Activated effector memory CD4-positive, alpha-beta T cell treated with anti-CD3 and anti-CD28 coated beads, Interleukin-2, amount 50 U/mL, for 16 hours (primary cell): ENCODE measurements around the gene OR2M7.
"Not testable (repeated sequence)": the region's sequence is repeated elsewhere in the genome, so short reads cannot be mapped to it uniquely, and the experiment has no call there.

Experiments used
- DNase-seq: peaks from one replicate; pipeline ENCODE4 v3.0.0-alpha.2; 2020

Gene OR2M7, protein sequence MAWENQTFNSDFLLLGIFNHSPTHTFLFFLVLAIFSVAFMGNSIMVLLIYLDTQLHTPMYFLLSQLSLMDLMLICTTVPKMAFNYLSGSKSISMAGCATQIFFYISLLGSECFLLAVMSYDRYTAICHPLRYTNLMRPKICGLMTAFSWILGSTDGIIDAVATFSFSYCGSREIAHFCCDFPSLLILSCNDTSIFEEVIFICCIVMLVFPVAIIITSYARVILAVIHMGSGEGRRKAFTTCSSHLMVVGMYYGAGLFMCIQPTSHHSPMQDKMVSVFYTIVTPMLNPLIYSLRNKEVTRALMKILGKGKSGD

DNA sequence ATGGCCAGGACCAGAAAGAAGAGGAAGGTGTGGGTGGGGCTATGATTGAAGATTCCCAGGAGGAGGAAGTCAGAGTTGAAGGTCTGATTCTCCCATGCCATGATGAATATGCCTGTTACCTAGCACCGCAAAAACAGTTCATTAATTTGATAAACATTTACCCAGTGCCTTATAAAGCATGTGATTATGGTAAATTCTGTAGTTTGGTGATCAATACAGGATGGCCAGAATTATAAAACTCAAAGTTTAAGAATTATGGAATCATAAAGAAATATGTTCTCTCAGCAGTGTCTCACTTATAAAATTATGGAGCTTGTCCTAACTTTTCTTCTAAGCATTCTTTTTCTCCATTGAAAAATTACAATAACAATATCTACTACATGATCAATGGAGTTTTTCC, at the start of gene OR2M7:
OR2M7 (minus strand) TSS at position 101 of the 400 bp plus-strand sequence; CDS start at position 101, 0 bp downstream.
- DNase-seq = no peak

DNA sequence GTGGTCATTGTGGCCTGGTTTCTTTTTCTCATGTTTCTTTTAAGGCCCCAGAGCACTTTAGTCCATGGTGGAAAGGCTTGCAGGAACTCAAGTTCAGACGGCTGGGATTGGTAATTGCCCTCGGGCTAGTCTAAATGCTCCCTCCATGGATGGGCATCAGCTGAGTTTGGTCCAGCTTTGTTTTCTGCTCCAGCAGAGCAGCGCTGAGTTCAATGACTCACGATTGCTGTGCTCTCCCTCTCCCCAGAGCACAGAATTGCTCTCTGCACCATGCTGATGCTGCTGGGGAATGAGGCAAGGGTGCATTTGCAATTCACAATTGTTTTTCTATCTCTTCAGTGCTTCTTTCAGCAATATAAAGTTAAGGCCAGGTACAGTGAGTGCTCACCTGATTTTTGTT, 49.4 kb upstream of the OR2M7 start:
- DNase-seq = no peak

DNA sequence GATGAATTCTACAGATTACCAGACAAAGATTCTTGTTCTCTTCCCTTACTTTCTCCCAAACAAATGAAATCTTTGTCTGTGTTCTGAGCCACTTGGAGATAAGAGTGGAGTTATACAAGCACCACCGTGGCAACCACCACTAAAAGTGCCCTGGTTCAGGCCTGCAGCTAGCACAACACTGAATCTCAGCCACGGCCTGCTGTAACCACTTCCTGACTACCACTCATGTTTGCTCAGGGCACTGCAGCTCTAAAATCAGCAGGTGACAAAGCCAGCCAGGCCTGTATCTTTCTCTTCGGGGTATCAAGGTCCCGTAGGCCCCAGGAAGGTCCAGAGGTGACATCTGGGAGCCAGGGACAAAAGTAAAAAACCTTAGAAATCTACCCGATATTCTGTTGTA, 48.0 kb upstream of the OR2M7 start:
- DNase-seq = no peak

DNA sequence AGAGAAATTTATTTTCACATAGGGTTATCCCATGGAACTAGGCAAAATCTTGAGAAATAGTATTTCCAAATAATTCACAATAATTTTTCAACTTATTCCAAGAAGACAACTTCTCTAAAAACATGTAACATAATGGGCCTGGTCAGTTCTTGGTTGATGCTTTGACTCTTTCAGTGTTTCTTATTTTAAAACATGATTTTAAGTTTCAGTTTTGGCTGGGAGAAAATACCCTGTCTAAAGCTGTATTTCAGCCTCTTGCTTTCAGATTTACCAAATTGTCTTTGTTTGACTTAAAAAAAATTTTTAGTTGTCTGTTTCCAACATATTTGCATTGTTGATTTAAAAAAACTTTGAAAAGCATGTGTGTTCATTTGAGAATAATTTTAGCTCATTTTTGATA, 42.2 kb upstream of the OR2M7 start:
- DNase-seq = no peak

DNA sequence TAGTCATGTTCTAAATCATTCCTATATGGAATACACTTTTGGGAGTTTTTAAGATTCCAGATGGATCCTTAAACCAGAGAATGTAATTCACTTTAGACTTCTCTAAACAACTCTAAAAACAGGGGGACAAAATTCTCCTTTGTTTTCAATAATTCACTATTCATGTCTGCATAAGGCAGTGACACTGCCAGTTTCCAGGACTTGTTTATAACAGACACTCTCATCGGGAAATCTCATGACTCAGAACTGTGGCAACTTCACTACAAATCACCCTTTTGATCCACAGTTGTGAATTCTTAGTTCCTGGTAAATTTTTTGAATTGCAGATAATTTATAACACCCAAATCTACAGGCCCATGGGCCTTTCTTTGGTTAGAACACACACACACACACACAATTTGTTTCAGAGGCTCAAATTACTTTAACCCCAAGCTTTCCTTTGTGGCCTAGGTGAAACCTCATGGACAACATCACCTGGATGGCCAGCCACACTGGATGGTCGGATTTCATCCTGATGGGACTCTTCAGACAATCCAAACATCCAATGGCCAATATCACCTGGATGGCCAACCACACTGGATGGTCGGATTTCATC, 36.9 kb upstream of the OR2M7 start, which contains the start of gene OR2T4:
OR2T4 (plus strand) TSS at position 545 of the 595 bp plus-strand sequence; CDS start at position 545, 0 bp downstream.
- no peak for DNase-seq

DNA sequence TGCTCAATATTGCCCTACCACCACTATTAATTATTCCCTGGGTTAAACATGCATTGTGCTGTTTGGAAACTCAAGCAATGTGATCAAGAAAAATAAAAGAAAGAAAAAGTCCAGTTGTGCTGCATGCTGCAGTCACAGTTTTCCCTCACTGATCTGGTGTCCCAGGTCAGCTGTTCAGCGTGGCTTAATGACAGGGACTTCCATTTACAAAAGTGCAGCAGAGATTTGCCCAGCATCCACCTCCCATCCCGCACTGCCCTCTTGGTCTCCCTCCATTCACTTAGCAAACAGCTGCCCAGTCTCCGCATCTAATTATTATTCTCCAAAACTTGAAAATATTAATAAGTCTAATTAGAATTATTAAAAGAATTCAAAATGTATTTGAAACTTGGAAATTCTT, 35.0 kb upstream of the OR2M7 start:
- no peak for DNase-seq

DNA sequence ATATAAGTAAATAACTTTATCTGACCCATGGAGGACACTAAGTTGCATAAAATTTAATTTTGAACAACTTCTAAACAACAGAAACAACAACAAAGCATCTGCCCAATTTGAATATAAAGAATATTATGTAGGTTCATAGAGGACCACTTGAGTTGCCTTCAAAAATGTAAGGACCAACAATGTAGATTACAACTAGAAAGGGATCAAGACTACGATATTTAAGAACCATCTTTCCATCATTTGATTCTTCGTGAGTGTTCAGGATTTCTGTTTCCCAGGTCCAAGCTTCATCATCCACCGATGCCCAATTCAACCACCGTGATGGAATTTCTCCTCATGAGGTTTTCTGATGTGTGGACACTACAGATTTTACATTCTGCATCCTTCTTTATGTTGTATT, 24.1 kb upstream of the OR2M7 start, which contains the start of gene OR14C36:
OR14C36 (plus strand) TSS at position 301 of the 400 bp plus-strand sequence; CDS start at position 301, 0 bp downstream.
- DNase-seq = no peak

DNA sequence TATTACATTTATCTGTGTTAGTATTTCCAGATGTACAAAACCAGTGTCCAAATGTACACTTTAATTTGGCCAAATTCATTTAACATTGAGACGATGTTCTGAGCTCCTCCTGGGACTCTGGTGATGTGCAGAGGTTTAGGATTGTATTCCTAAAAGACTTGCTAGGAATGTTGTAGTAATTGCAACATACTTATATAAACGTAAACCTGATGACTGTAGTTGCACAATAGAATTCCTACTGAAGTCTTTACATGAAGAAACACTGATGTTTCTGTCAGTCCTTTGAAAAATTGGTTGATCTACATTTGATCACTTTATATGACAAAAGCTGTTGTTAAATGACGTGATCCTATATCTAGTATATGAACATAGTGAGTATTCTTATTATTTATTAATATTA, 19.1 kb upstream of the OR2M7 start:
- no peak for DNase-seq

DNA sequence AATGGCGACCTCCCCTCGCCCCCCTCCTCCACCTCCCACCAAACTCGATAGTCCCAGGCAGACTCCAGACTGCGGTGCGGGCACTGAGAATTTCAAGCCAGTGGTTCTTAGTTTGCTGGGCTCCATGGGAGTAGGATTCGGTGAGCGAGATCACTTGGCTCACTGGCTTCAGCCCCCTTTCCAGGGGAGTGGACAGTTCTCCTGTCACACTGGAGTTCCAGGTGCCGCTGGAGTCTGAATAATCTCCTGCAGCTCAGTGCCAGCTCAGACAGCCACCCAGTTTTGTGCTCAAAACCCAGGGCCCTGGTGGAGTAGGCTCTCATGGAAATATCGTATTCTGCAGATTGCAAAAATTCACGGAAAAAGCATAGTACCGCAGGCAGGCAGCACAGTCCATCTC, 7.6 kb downstream of the OR2M7 start:
- no peak for DNase-seq

DNA sequence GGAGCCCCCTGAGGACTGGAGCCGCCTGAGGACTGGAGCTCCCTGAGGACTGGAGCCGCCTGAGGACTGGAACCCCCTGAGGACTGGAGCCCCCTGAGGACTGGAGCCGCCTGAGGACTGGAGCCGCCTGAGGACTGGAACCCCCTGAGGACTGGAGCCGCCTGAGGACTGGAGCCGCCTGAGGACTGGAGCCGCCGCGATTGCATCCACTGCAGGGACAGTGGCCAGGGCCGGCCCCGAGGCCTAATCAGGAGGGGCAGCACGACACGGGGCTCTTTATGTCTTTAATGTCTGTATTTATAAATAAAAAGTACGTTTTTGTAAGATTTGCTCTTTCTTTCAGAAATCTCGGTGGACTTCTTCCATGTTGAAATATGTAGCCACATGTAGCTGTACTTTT, 17.6 kb downstream of the OR2M7 start:
- not testable (repeated sequence) for DNase-seq

DNA sequence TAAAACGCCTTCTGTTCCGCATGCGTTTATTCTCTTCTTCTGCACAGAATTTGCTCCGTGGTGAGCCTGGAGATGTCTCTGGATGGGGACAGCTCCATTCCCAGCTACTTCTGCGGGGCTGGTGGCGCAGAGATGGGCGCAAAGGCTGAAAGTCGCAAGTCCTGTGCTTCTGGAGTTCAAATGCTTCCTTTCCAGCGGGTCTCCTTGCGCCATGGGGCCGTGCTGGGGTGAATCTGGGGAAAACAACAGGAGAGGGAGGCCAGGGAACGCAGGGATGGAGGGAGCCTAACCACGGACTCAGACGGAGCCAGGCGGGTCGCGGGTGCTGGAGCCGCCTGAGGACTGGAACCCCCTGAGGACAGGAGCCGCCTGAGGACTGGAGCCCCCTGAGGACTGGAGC, 18.3 kb downstream of the OR2M7 start:
- no peak for DNase-seq

DNA sequence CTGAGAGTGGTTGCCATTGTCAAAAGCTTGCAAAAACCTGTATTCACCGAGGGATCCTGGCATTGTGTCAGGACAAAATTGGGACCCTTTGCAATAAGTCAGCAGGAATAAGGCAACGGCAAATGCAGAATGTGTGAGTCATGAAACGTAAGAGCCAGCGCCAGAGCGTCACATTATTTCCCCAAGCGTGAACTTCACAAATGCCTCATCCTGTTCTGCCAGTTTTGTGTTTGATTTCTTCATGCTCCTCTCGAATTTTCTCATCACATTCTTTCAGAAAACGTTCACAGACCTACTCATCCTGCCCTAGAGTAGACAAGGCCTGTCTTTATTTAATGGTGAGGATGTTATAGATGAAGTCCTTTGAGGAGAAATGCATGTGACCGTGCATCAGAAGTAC, 18.7 kb downstream of the OR2M7 start:
- DNase-seq = not testable (repeated sequence)

DNA sequence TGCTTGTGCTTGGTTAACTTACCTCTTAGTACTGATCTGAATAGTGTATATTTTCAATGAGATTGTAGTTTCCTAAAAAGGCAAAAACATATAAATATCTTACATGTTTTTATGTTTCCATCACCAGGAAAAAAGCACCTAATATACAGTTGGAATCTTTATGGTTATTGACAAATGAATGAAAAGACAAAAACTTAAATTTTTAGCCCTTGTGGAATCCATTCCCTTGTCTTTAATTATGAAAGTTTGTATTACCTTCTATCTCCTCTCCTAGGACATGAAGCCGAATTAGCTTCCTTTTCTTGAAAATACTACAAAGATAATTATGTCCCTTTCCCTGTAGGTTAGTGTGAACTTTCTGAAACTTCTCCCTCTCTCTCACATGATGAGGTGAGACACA, 21.0 kb downstream of the OR2M7 start, which contains the start of gene OR2T12:
OR2T12 (minus strand) TSS at position 101 of the 400 bp plus-strand sequence. CDS start 7,846 bp downstream, outside the sequence.
- no peak for DNase-seq

DNA sequence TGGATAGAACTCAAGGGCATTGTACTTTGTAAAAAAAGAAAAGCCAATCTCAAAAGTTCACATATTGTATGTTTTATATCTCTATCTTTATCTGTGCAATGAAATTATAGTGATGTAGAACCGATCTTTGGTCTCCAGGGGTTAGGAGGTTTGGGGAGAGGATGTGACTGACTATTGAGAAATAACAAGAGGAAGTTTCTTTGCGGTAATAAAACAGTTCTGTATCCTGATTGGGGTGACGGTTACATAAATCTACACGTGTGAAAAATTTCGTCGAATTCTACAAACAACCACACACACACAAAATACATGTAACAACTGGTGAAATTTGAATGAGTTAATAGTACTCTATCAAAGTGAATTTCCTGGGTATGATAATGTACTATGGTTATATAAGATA, 36.0 kb downstream of the OR2M7 start:
- no peak for DNase-seq

DNA sequence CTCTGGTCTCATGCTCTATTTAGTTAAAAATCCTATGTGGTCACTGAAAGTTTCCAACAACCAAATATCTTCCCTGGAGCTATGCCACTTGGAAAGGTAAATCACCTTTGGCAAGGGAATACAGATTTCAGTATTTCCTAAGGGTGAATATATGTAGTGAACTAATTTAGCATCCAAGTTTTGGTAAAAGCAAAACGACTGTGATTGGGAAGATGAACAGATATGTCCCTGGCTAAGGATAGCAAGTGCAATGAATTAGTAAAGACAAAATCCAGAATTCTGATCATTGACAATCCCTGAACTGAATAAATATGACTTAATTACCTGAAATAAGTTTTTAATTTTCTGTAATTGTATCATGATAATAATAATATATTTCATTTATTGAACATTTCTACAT, 46.5 kb downstream of the OR2M7 start, which contains the start of gene OR2T33:
OR2T33 (minus strand) TSS at position 101 of the 400 bp plus-strand sequence. CDS start 4,162 bp downstream, outside the sequence.
- no peak for DNase-seq
